Hepatocyte (in vitro differentiated cells): ENCODE data around the gene CYP2U1. TPM values are rescaled to one million over a fixed set of nuclear protein-coding genes. Genes with fewer than 3 reads are reported as not detected.

Experiments
- DNase-seq: peaks from one replicate; pipeline ENCODE4 v3.0.0-alpha.2; 2016; ENCODE audit warnings: low spot score
- H2AFZ ChIP-seq: fragments of 200-600 bp; sonication (generic); 2 replicates; pipeline ENCODE4 v1.6.0; 2016; ENCODE audit warnings: antibody characterized with exemption, mild to moderate bottlenecking
- H3K27ac ChIP-seq: fragments of 200-600 bp; sonication (generic); 2 replicates; pipeline ENCODE4 v1.5.1; 2016; ENCODE audit warnings: mild to moderate bottlenecking
- H3K27me3 ChIP-seq: fragments of 200-600 bp; sonication (generic); 2 replicates; pipeline ENCODE4 v1.6.1; 2016
- H3K36me3 ChIP-seq: fragments of 200-600 bp; sonication (generic); replicated peaks from 2 replicates; pipeline ENCODE4 v1.5.1; 2016; ENCODE audit warnings: low read depth; ENCODE audit not compliant: insufficient read depth
- H3K4me1 ChIP-seq: fragments of 200-600 bp; sonication (generic); 2 replicates; pipeline ENCODE4 v1.5.1; 2016; ENCODE audit warnings: mild to moderate bottlenecking, moderate library complexity; ENCODE audit not compliant: insufficient read depth
- H3K4me2 ChIP-seq: fragments of 200-600 bp; sonication (generic); 2 replicates; pipeline ENCODE4 v1.6.0; 2016
- H3K4me3 ChIP-seq: fragments of 200-600 bp; sonication (generic); 2 replicates; pipeline ENCODE4 v1.5.1; 2016; ENCODE audit warnings: mild to moderate bottlenecking
- H3K79me2 ChIP-seq: fragments of 200-600 bp; sonication (generic); 2 replicates; pipeline ENCODE4 v1.6.0; 2017; ENCODE audit warnings: mild to moderate bottlenecking
- H3K9me2 ChIP-seq: fragments of 200-600 bp; sonication (generic); replicated peaks from 2 replicates; pipeline ENCODE4 v1.6.0; 2017; ENCODE audit warnings: mild to moderate bottlenecking; ENCODE audit not compliant: insufficient read depth
- H3K9me3 ChIP-seq: fragments of 200-600 bp; sonication (generic); 2 replicates; pipeline ENCODE4 v1.5.1; 2016; ENCODE audit warnings: low read depth, mild to moderate bottlenecking
- H4K20me1 ChIP-seq: fragments of 200-600 bp; sonication (generic); 2 replicates; pipeline ENCODE4 v1.6.0; 2016; ENCODE audit warnings: mild to moderate bottlenecking; ENCODE audit not compliant: insufficient read depth, poor library complexity, severe bottlenecking
- EZH2 ChIP-seq: fragments of 200-600 bp; sonication (generic); IDR thresholded peaks from 2 replicates; pipeline ENCODE4 v1.6.1; 2016; ENCODE audit warnings: antibody characterized with exemption, mild to moderate bottlenecking, borderline replicate concordance
- EZH2phosphoT487 ChIP-seq: fragments of 200-600 bp; sonication (generic); IDR thresholded peaks from one replicate; pipeline ENCODE4 v1.6.1; 2018; ENCODE audit warnings: antibody characterized with exemption, mild to moderate bottlenecking, low read depth, moderate library complexity; ENCODE audit not compliant: unreplicated experiment, severe bottlenecking
- WGBS: methylation state at CpG from one replicate; pipeline ENCODE4 v1.1.6; 2016; ENCODE audit warnings: low lambda C conversion rate; ENCODE audit errors: missing lambda C conversion rate; 5-methylcytosine and 5-hydroxymethylcytosine counted together
- polyA plus RNA-seq: library from polyadenylated mRNA; unstranded; fragments of >200 nt; fragmentation: Nextera tagmentation; extraction: Ambion mirVana; gene quantifications from 2 replicates; pipeline ENCODE4 v1.2.1, GENCODE V29; 2016
- total RNA-seq: library from RNA; depleted of rRNA; stranded (reverse); fragments of >200 nt; gene quantifications from 2 replicates; pipeline ENCODE4 v1.2.3, GENCODE V29; 2014
- TF ChIP-seq, protein P1 (sequence below): fragments of 200-600 bp; sonication (generic); IDR thresholded peaks from 2 replicates; pipeline ENCODE4 v1.5.1; 2016; ENCODE audit warnings: antibody characterized with exemption, mild to moderate bottlenecking; ENCODE audit not compliant: poor library complexity

Gene CYP2U1
- total and polyA plus RNA-seq, 2 experiments from 2014 or later: 6.7 to 9.7 TPM

DNA sequence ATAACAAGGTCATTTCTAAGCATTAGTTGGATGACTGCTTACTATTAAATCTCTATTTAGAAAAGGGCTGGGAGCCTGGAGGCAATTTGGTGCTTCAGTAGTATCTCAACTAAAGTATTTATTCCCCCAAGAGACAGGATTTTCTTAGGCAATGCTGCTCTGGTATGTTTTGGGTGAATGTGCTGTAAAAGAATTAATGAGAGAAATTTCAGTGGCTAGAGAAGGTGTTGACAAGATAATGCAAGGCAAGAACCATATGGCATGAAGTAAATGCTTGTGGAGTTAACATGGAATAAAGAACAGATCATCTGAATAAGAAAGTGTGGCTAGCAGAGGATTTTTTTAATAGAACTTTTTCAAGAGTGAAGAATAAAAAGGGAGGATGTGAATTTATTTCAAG lies 3.9 kb downstream of the CYP2U1 start:
- no peak overlapping the region for H3K27ac ChIP-seq
- no peak overlapping the region for H3K4me3 ChIP-seq
- H3K27me3 ChIP-seq: peaks cover 5% of the 10 kb centered on the region
- DNase-seq: no peak
- H2AFZ ChIP-seq: no peak overlapping the region
- H3K36me3 ChIP-seq: no peaks in the 10 kb centered on the region
- no peaks in the 10 kb centered on the region for H4K20me1 ChIP-seq
- H3K79me2 ChIP-seq: no peaks in the 10 kb centered on the region
- H3K4me1 ChIP-seq: peaks cover 7% of the 10 kb centered on the region
- TF ChIP-seq EZH2: no peak
- no peak for TF ChIP-seq EZH2phosphoT487
- TF ChIP-seq, protein P1, sequence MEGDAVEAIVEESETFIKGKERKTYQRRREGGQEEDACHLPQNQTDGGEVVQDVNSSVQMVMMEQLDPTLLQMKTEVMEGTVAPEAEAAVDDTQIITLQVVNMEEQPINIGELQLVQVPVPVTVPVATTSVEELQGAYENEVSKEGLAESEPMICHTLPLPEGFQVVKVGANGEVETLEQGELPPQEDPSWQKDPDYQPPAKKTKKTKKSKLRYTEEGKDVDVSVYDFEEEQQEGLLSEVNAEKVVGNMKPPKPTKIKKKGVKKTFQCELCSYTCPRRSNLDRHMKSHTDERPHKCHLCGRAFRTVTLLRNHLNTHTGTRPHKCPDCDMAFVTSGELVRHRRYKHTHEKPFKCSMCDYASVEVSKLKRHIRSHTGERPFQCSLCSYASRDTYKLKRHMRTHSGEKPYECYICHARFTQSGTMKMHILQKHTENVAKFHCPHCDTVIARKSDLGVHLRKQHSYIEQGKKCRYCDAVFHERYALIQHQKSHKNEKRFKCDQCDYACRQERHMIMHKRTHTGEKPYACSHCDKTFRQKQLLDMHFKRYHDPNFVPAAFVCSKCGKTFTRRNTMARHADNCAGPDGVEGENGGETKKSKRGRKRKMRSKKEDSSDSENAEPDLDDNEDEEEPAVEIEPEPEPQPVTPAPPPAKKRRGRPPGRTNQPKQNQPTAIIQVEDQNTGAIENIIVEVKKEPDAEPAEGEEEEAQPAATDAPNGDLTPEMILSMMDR: no peak
- no peak overlapping the region for H3K4me2 ChIP-seq
- H3K9me3 ChIP-seq: no peaks in the 10 kb centered on the region
- H3K9me2 ChIP-seq: no peaks in the 10 kb centered on the region

DNA sequence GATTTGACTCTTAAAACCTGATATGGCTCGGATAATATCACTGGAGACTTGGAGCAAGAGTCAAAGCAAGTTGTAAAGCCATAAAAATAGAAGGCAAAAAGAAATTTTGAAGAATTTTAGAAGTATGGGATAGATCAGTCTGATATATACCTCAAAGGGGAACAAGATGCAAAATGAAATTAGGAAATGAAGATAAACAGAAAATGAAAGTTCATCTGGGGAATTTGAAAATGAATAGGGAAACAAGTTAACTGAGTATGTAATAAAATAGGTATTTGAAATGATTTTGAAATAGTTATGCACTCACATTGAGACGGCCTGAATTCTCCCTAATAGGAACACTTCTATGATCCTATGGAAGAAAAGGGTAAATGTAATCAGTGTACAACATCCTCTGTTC lies 5.7 kb downstream of the CYP2U1 start:
- no peaks in the 10 kb centered on the region for H3K36me3 ChIP-seq
- no peak overlapping the region for H2AFZ ChIP-seq
- no peak overlapping the region for H3K4me3 ChIP-seq
- H3K9me2 ChIP-seq: no peaks in the 10 kb centered on the region
- no peak overlapping the region for H3K4me2 ChIP-seq
- no peak overlapping the region for H3K27ac ChIP-seq
- peaks cover 4% of the 10 kb centered on the region for H3K4me1 ChIP-seq
- DNase-seq: no peak
- H3K79me2 ChIP-seq: no peaks in the 10 kb centered on the region
- no peaks in the 10 kb centered on the region for H4K20me1 ChIP-seq
- 99% methylated on average over 2 of the region's 2 CpGs for WGBS
- TF ChIP-seq EZH2 (no peak), EZH2phosphoT487 (no peak)
- TF ChIP-seq, protein P1: no peak
- H3K27me3 ChIP-seq: peaks cover 5% of the 10 kb centered on the region
- no peaks in the 10 kb centered on the region for H3K9me3 ChIP-seq

DNA sequence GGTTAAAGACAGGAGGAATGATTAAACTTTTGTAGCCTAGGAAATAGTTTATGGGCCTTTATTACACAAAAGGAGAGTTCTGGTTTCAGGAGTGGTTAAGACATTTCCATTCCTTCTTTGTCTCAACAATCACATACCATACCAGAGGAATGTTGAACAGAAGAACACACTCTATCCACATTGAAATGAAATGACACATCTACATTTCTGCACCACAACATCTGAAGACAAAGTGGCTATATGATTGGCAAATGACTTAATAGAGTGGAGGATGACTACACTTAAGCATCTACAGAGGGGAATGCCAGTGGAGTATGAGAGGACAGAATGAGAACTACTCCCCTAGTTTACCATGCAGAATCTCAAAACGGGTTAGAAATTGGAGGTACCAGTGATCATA lies 8.0 kb downstream of the CYP2U1 start:
- 96% methylated on average over 1 of the region's 1 CpG for WGBS
- TF ChIP-seq, protein P1: no peak
- TF ChIP-seq EZH2 (no peak), EZH2phosphoT487 (no peak)
- no peak for DNase-seq
- Histone ChIP-seq H3K79me2 (no peaks in the 10 kb centered on the region), H3K27ac (no peak overlapping the region), H4K20me1 (no peaks in the 10 kb centered on the region), H3K4me2 (no peak overlapping the region), H3K27me3 (no peaks in the 10 kb centered on the region), H2AFZ (no peak overlapping the region), H3K9me3 (no peaks in the 10 kb centered on the region), H3K36me3 (no peaks in the 10 kb centered on the region), H3K4me1 (no peaks in the 10 kb centered on the region), H3K9me2 (no peaks in the 10 kb centered on the region), H3K4me3 (no peak overlapping the region)

DNA sequence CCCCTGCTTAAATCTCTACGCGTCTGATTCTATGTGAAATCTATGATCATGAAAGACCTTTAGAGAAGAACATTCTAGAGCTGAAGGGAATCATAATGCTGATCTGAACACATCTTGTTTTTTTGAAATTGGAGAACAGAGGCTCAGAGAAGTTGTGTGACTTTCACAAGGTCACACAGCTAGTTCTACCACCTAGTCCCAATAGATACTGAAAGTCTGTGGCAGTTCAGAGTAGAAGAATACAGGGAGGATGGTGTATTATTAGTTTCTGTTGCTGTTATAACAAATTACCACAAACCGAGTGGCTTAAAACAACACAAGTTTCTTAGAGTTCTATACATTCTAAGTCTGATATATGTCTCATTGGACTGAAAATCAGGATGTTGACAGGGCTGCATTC lies 14.5 kb downstream of the CYP2U1 start:
- H4K20me1 ChIP-seq: no peaks in the 10 kb centered on the region
- DNase-seq: no peak
- H3K9me2 ChIP-seq: no peaks in the 10 kb centered on the region
- H3K4me2 ChIP-seq: no peak overlapping the region
- H3K9me3 ChIP-seq: no peaks in the 10 kb centered on the region
- TF ChIP-seq EZH2 (no peak), EZH2phosphoT487 (no peak)
- TF ChIP-seq, protein P1: no peak
- H3K4me1 ChIP-seq: no peaks in the 10 kb centered on the region
- no peaks in the 10 kb centered on the region for H3K27me3 ChIP-seq
- no peak overlapping the region for H3K4me3 ChIP-seq
- H3K27ac ChIP-seq: no peak overlapping the region
- no peaks in the 10 kb centered on the region for H3K36me3 ChIP-seq
- H3K79me2 ChIP-seq: no peaks in the 10 kb centered on the region
- H2AFZ ChIP-seq: no peak overlapping the region
- WGBS: 95% methylated on average over 3 of the region's 3 CpGs
